HG03469 (cell line): ENCODE results near the gene ACTL9.
"Not testable (repeated sequence)": the region's sequence is repeated elsewhere in the genome, so short reads cannot be mapped to it uniquely, and the experiment has no call there.

Experiments
- ATAC-seq: cut with Tn5 transposase; IDR thresholded peaks from one replicate; pipeline ENCODE4 v1.9.1; 2021; ENCODE audit warnings: mild to moderate bottlenecking, moderate library complexity, moderate number of reproducible peaks; ENCODE audit not compliant: unreplicated experiment

The ACTL9 gene

GRCh38 chr19:8698433-8699063 is at the start of gene ACTL9:
TSS of gene ACTL9 (minus strand) at chr19:8698795. CDS start at chr19:8698701, 94 bp downstream.
- no peak for ATAC-seq

GRCh38 chr19:8739291-8740065 is 40.9 kb upstream of the ACTL9 start:
- not testable (repeated sequence) for ATAC-seq

- ATAC-seq = no peak
Measured at GRCh38 chr19:8738377-8738776, 39.8 kb upstream of the ACTL9 start.

GRCh38 chr19:8731428-8732169 is 33.0 kb upstream of the ACTL9 start:
- ATAC-seq = no peak

- ATAC-seq = no peak
Measured at GRCh38 chr19:8724276-8724675, 25.7 kb upstream of the ACTL9 start.

- ATAC-seq = no peak
Measured at GRCh38 chr19:8722032-8722431, 23.4 kb upstream of the ACTL9 start.

GRCh38 chr19:8721334-8721733 is 22.7 kb upstream of the ACTL9 start, which contains the start of gene OR2Z1:
TSS of gene OR2Z1 (plus strand) at chr19:8721634. CDS start at chr19:8731029, 9,395 bp downstream.
- ATAC-seq = no peak

- not testable (repeated sequence) for ATAC-seq
Measured at GRCh38 chr19:8710337-8710736, 11.7 kb upstream of the ACTL9 start.

GRCh38 chr19:8705742-8706141 is 7.1 kb upstream of the ACTL9 start:
- no peak for ATAC-seq

- ATAC-seq = not testable (repeated sequence)
Measured at GRCh38 chr19:8705304-8705703, 6.7 kb upstream of the ACTL9 start.

- no peak for ATAC-seq
Measured at GRCh38 chr19:8703223-8703622, 4.6 kb upstream of the ACTL9 start.

GRCh38 chr19:8702350-8702749 is 3.8 kb upstream of the ACTL9 start:
- ATAC-seq = no peak

GRCh38 chr19:8700956-8701355 is 2.4 kb upstream of the ACTL9 start:
- no peak for ATAC-seq

GRCh38 chr19:8699908-8700307 is 1.3 kb upstream of the ACTL9 start:
- ATAC-seq = no peak

GRCh38 chr19:8697671-8698432 is 743 bp downstream of the ACTL9 start:
- no peak for ATAC-seq

- ATAC-seq = no peak
Measured at GRCh38 chr19:8696993-8697392, 1.6 kb downstream of the ACTL9 start.

GRCh38 chr19:8695911-8696310 is 2.7 kb downstream of the ACTL9 start:
- ATAC-seq = no peak

GRCh38 chr19:8695501-8695900 is 3.1 kb downstream of the ACTL9 start:
- ATAC-seq = no peak

- no peak for ATAC-seq
Measured at GRCh38 chr19:8690753-8691539, 7.6 kb downstream of the ACTL9 start.

GRCh38 chr19:8688930-8689329 is 9.7 kb downstream of the ACTL9 start:
- no peak for ATAC-seq
